HCT116 (cell line): ENCODE data around the gene SPOP. TPM values are rescaled to one million over a fixed set of nuclear protein-coding genes. Genes with fewer than 3 reads are reported as not detected.

ENCODE experiments used
- ATAC-seq: fragments of 200-7000 bp; cut with Tn5 transposase; 2 replicates; pipeline ENCODE4 v1.9.1; 2020; ENCODE audit warnings: mild to moderate bottlenecking, moderate library complexity
- BruUV-seq: library from RNA; stranded (reverse); fragments of 400-500 nt; replicated peaks from 2 replicates; lab custom pipeline; 2021; lab: Mats Ljungman, UMichigan
- CTCF ChIA-PET: fragments of 300-600 bp; sonication (Branson Sonifier 250); formaldehyde crosslinking; loops from one replicate; lab custom pipeline; 2021; ENCODE audit warnings: antibody characterized with exemption; lab: Charles Lee
- POLR2A ChIA-PET: fragments of 300-600, 350-600 bp; sonication (Branson Sonifier 250); formaldehyde crosslinking; loops from one replicate; lab custom pipeline; 2021; ENCODE audit warnings: antibody characterized with exemption; lab: Charles Lee
- RAD21 ChIA-PET, 2 experiments: fragments of 300-600 bp; sonication (Branson Sonifier 250); formaldehyde crosslinking; loops; one replicate each; lab custom pipeline; 2023; ENCODE audit warnings: low total read pairs in 2 of 2; ENCODE audit not compliant: uncharacterized antibody in 2 of 2, unreplicated experiment in 2 of 2, low non-redundant PET in 1 of 2; lab: Charles Lee
- DNase-seq: peaks from one replicate; pipeline ENCODE4 v3.0.0-alpha.2; 2010; ENCODE audit warnings: low read depth, low spot score
- H2AFZ ChIP-seq: fragments of 200-600 bp; shearing (Covaris generic), sonication (generic); 2 replicates; pipeline ENCODE4 v1.6.1; 2017; ENCODE audit warnings: low read depth, mixed run types, mixed read lengths, antibody characterized with exemption, low read length; ENCODE audit not compliant: poor library complexity, severe bottlenecking
- H3K27ac ChIP-seq: 2 replicates; pipeline ENCODE4 v1.5.1; 2012; ENCODE audit warnings: low read depth, low read length
- H3K27me3 ChIP-seq: fragments of 200-600 bp; sonication (generic); 2 replicates; pipeline ENCODE4 v1.6.1; 2016; ENCODE audit warnings: mixed run types, low read length, mixed read lengths; ENCODE audit not compliant: insufficient read depth
- H3K36me3 ChIP-seq, 2 experiments: fragments of 200-500 bp in 1 of 2; fragments of 200-600 bp in 1 of 2; sonication (Bioruptor generic) in 1 of 2; sonication (generic) in 1 of 2; 2 replicates each; pipeline versions ENCODE4 v1.5.1 to v1.6.1; 2014 to 2016; ENCODE audit warnings: low read length in 2 of 2, inconsistent platforms in 1 of 2, mixed read lengths in 1 of 2, mixed run types in 1 of 2; ENCODE audit not compliant: insufficient read depth in 2 of 2, control insufficient read depth in 1 of 2
- H3K4me1 ChIP-seq, 2 experiments: fragments of 200-600 bp in 1 of 2; sonication (generic) in 1 of 2; 2 replicates each; pipeline versions ENCODE4 v1.5.1 to v1.6.1; 2012 to 2017; ENCODE audit warnings: low read length in 2 of 2, inconsistent platforms in 1 of 2, mild to moderate bottlenecking in 1 of 2, mixed read lengths in 1 of 2, mixed run types in 1 of 2, moderate library complexity in 1 of 2; ENCODE audit not compliant: insufficient read depth in 2 of 2, control insufficient read depth in 1 of 2
- H3K4me2 ChIP-seq: fragments of 200-600 bp; sonication (generic); 2 replicates; pipeline ENCODE4 v1.6.1; 2017; ENCODE audit warnings: mixed run types, low read length, mixed read lengths
- H3K4me3 ChIP-seq, 2 experiments: fragments of 200-600 bp in 1 of 2; sonication (generic) in 1 of 2; replicated peaks in 1 of 2; 2 replicates each; pipeline ENCODE4 v1.5.1; 2011 to 2016; ENCODE audit warnings: low read length in 2 of 2, control low read depth in 1 of 2, low read depth in 1 of 2, mild to moderate bottlenecking in 1 of 2, mixed read lengths in 1 of 2, mixed run types in 1 of 2
- H3K79me2 ChIP-seq: fragments of 200-600 bp; sonication (generic); 2 replicates; pipeline ENCODE4 v1.6.1; 2017; ENCODE audit warnings: mild to moderate bottlenecking, mixed run types, low read length, moderate library complexity, mixed read lengths; ENCODE audit not compliant: insufficient read depth
- H3K9ac ChIP-seq: fragments of 200-600 bp; sonication (generic); 2 replicates; pipeline ENCODE4 v1.6.1; 2016; ENCODE audit warnings: low read length, mixed read lengths
- H3K9me2 ChIP-seq: fragments of 200-600 bp; sonication (generic), shearing (Covaris generic); 2 replicates; pipeline ENCODE4 v1.6.1; 2017; ENCODE audit warnings: mixed run types, mild to moderate bottlenecking, moderate library complexity; ENCODE audit not compliant: insufficient read depth
- H3K9me3 ChIP-seq, 2 experiments: fragments of 200-500 bp in 1 of 2; fragments of 200-600 bp in 1 of 2; sonication (Bioruptor generic) in 1 of 2; sonication (generic) in 1 of 2; 2 replicates each; pipeline ENCODE4 v1.6.1; 2014 to 2017; ENCODE audit warnings: low read length in 2 of 2, mixed read lengths in 2 of 2, inconsistent platforms in 1 of 2, low read depth in 1 of 2, mild to moderate bottlenecking in 1 of 2, mixed run types in 1 of 2, moderate library complexity in 1 of 2; ENCODE audit not compliant: control insufficient read depth in 1 of 2, insufficient read depth in 1 of 2
- H4K20me1 ChIP-seq: fragments of 200-600 bp; sonication (generic), shearing (Covaris generic); 2 replicates; pipeline ENCODE4 v1.6.1; 2017; ENCODE audit warnings: mixed run types, mild to moderate bottlenecking, moderate library complexity; ENCODE audit not compliant: insufficient read depth
- ATF3 ChIP-seq: IDR thresholded peaks from 2 replicates; pipeline ENCODE4 v1.6.1; 2012
- CEBPB ChIP-seq: IDR thresholded peaks from 2 replicates; pipeline ENCODE4 v1.6.1; 2012; ENCODE audit warnings: low read depth
- CTCF ChIP-seq, 3 experiments: fragments of 200-600 bp in 1 of 3; sonication (generic) in 1 of 3; IDR thresholded peaks in 2 of 3; conservative IDR thresholded peaks in 1 of 3; 2 replicates each; pipeline ENCODE4 v1.5.1; 2012 to 2017; ENCODE audit warnings: low read depth in 2 of 3, low read length in 2 of 3, antibody characterized with exemption in 1 of 3, borderline replicate concordance in 1 of 3, control low read depth in 1 of 3, mild to moderate bottlenecking in 1 of 3, mixed read lengths in 1 of 3, mixed run types in 1 of 3, moderate library complexity in 1 of 3; ENCODE audit not compliant: insufficient read depth in 1 of 3
- ELF1 ChIP-seq: IDR thresholded peaks from 2 replicates; pipeline ENCODE4 v1.6.1; 2012; ENCODE audit warnings: low read depth, borderline replicate concordance
- EZH2 ChIP-seq: fragments of 200-600 bp; sonication (generic); IDR thresholded peaks from 2 replicates; pipeline ENCODE4 v1.6.1; 2017; ENCODE audit warnings: antibody characterized with exemption, mixed run types
- FOSL1 ChIP-seq: IDR thresholded peaks from 2 replicates; pipeline ENCODE4 v1.6.1; 2012; ENCODE audit warnings: low read depth
- JUND ChIP-seq: IDR thresholded peaks from 2 replicates; pipeline ENCODE4 v1.6.1; 2012
- MAX ChIP-seq: IDR thresholded peaks from 2 replicates; pipeline ENCODE4 v1.6.1; 2012
- POLR2AphosphoS5 ChIP-seq: IDR thresholded peaks from 2 replicates; pipeline ENCODE4 v1.6.1; 2011; ENCODE audit warnings: mild to moderate bottlenecking, low read depth, low read length, moderate library complexity
- RAD21 ChIP-seq: IDR thresholded peaks from 2 replicates; pipeline ENCODE4 v1.6.1; 2012; ENCODE audit warnings: low read depth, mild to moderate bottlenecking
- REST ChIP-seq: IDR thresholded peaks from 2 replicates; pipeline ENCODE4 v1.6.1; 2012; ENCODE audit warnings: low read depth
- SIN3A ChIP-seq: IDR thresholded peaks from 2 replicates; pipeline ENCODE4 v1.6.1; 2012; ENCODE audit warnings: low read depth
- SP1 ChIP-seq: IDR thresholded peaks from 2 replicates; pipeline ENCODE4 v1.6.1; 2012; ENCODE audit warnings: low read depth
- SRF ChIP-seq: IDR thresholded peaks from 2 replicates; pipeline ENCODE4 v1.6.1; 2012; ENCODE audit warnings: low read depth
- TCF7L2 ChIP-seq: IDR thresholded peaks from 2 replicates; pipeline ENCODE4 v1.7.0; 2011; ENCODE audit warnings: borderline replicate concordance, inconsistent platforms; ENCODE audit not compliant: insufficient read depth, insufficient read length; ENCODE audit errors: extremely low read depth
- ZBTB33 ChIP-seq: IDR thresholded peaks from 2 replicates; pipeline ENCODE4 v1.6.1; 2011; ENCODE audit warnings: mild to moderate bottlenecking, low read length, moderate library complexity; ENCODE audit not compliant: insufficient replicate concordance; ENCODE audit errors: extremely low read depth
- ZFX ChIP-seq: fragments of 450-650 bp; IDR thresholded peaks from 2 replicates; pipeline ENCODE4 v1.6.1; 2017
- ZNF274 ChIP-seq: fragments of 200-500 bp; sonication (Bioruptor generic); IDR thresholded peaks from 2 replicates; pipeline ENCODE4 v1.6.1; 2014; ENCODE audit warnings: mild to moderate bottlenecking, low read depth, low read length, inconsistent platforms
- intact Hi-C: fragments of 100-400 bp; cut with micrococcal nuclease; formaldehyde crosslinking; loops from 2 replicates; pipeline ENCODE4 v1.10.0; 2022
- total RNA-seq: library from RNA; stranded (reverse); gene quantifications from one replicate; pipeline ENCODE4 v1.2.1, GENCODE V29; 2021; ENCODE audit not compliant: unreplicated experiment

SPOP gene
- total RNA-seq, 1 experiment from 2014 or later = 85.1 TPM

DNA sequence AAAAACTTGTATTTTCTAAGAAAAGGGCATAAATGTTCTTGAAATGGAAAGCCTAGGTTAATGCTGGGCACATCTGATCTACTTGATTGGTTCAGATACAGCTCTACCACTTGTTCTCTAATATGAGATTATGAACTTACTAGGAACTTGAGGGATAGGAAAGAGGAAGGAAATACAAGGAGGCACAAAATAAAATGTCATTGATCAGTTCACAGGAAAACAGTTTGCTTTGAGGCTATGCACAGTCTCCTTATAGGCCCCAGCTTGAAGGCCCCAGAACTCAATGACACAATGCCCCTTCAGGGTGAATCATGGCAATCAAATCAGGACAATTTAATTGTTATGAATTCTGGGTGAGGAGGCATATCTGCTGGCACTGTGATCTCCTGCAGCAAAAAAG, 75.1 kb downstream of the SPOP start:
- BruUV-seq = no TSS peak
- CTCF ChIA-PET = no interaction called here
- ATAC-seq (no peak), DNase-seq (no peak)
- Histone ChIP-seq H3K4me2 (no peak overlapping the region), H4K20me1 (no peaks in the 10 kb centered on the region), H3K27ac (no peak overlapping the region), H3K27me3 (no peaks in the 10 kb centered on the region)
- TF ChIP-seq ATF3 (no peak), POLR2AphosphoS5 (no peak), EZH2 (no peak), CTCF (IDR thresholded peaks at IDR 0.05 in 2 of 3, conservative IDR thresholded peaks at IDR 0.05 in 1 of 3; ENCODE audit: borderline replicate concordance in 1 of 3, insufficient read depth in 1 of 3, low read depth in 2 of 3, low read length in 2 of 3) (no peak), FOSL1 (no peak), MAX (no peak), ZBTB33 (no peak), ELF1 (no peak), SP1 (no peak), REST (no peak), SIN3A (no peak), RAD21 (no peak), ZNF274 (no peak), CEBPB (no peak), SRF (no peak), JUND (no peak), TCF7L2 (no peak), ZFX (no peak)
- TF ChIP-seq, all 23 proteins: peak for 0
- H3K9me2 ChIP-seq = no peaks in the 10 kb centered on the region
- no peak overlapping the region for H2AFZ ChIP-seq
- peaks cover 29 to 51% of the 10 kb centered on the region in 2 experiments for H3K36me3 ChIP-seq
- ChIA-PET POLR2A (no interaction called here), RAD21 (no interaction called here)
- no peak overlapping the region for H3K9ac ChIP-seq
- H3K9me3 ChIP-seq = no peaks in the 10 kb centered on the region
- H3K4me3 ChIP-seq = no peak overlapping the region
- no peaks in the 10 kb centered on the region for H3K79me2 ChIP-seq
- intact Hi-C loops = no loop called here
- no peaks in the 10 kb centered on the region for H3K4me1 ChIP-seq
